Stimulated activated CD8-positive, alpha-beta memory T cell treated with anti-CD3 and anti-CD28 coated beads, Interleukin-2, amount 100 ng/mL, for 1 hour (primary cell): Measurements from ENCODE around the gene THSD1.
"Not testable (repeated sequence)": the region's sequence is repeated elsewhere in the genome, so short reads cannot be mapped to it uniquely, and the experiment has no call there.

Experiments
- DNase-seq, 2 donors: peaks; one replicate each; pipeline ENCODE4 v3.0.0-alpha.2; 2020; ENCODE audit warnings: low read depth in 2 of 2

Gene THSD1

DNA sequence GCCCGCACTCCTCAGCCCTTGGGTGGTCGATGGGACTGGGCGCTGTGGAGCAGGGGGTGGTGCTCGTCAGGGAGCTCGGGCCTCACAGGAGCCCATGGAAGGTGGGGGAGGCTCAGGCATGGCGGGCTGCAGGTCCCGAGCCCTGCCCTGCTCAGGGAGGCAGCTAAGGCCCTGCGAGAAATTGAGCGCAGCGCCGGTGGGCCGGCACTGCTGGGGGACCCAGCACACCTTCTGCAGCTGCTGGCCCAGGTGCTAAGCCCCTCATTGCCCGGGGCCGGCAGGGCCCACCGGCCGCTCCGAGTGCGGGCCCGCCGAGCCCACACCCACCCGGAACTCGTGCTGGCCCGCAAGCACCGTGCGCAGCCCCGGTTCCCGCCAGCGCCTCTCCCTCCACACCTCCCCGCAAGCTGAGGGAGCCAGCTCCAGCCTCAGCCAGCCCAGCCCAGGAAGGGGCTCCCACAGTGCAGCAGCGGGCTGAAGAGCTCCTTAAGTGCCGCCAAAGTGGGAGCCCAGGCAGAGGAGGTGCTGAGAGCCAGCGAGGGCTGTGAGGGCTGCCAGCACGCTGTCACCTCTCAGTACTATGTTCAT, 2.2 kb upstream of the THSD1 start:
- not testable (repeated sequence) for DNase-seq

GRCh38 chr13:52407436-52407835, 1.5 kb upstream of the THSD1 start:
- not testable (repeated sequence) for DNase-seq

DNA sequence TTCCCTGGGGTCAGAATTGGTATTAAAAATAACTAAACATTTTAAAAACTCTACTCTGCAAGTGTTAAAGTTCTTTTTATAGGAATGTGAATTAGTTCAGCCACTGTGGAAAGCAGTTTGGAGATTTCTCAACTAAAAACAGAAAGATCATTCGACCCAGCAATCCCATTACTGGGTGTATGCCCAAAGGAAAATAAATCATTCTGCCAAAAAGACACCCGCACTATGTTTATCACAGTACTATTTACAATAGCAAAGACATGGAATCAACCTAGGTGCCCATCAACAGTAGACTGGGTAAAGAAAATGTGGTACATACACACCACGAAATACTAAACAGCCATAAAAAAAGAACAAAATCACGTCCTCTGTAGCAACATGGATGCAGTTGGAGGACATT, 657 bp upstream of the THSD1 start:
- no peak for DNase-seq

DNA sequence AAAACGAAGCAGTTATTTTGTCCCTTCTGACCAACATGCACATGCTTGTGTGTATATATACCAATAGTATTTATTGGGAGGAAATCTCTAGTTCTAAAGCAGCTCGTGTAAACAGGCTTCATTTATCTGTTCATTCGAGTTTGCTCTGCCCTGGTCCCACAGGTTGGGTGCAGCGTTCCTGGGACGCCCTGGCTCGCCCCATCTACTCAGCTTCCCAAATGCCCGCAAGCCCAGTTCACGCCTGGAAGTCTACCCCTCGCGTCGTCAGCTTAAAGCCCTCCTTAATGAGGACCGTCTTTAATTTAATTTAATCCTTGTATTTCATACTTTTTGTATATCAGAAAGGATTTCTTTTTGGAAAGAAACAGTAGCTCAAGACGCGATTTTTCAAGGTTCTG, 604 bp downstream of the THSD1 start:
- no peak for DNase-seq

DNA sequence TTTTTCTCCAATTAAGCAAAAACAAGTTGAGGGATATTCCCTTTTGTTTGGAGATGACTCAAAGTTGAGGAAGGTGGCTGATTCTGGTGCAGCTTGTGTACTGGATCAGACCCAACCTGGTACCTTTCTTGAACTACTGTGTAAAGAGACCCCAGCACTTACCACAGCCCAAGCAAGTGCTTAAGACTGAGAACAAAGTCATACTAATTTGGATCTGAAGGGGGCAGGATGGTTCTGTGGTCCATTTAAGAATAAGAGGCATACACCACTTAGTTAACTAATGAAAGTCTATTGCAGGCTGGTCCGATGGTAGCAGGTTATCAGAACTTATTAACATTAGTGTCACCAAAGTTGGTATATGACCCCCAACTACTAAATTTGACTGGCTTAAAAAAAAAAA, 6.3 kb downstream of the THSD1 start:
- no peak for DNase-seq

DNA sequence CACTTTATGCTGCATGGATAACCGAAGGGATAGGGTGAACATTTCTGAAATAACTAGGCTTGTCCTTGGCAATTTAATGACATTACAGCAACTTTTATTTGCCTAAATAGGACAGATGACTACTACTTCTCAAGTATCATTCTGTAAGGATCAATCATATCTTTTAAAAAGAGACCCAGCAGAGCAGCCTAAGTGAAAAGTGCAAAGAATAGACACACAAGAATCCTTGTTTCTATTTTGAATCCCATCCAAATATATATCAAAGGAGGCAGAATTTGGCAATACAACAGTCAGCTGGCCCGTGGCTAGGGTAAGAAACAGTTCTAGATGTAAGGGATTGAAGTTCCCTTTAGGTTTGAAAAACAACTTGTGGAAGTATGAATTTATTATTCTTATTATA, 6.9 kb downstream of the THSD1 start:
- no peak for DNase-seq

GRCh38 chr13:52395704-52396103, 10.3 kb downstream of the THSD1 start:
- DNase-seq = no peak

GRCh38 chr13:52394586-52394985, 11.4 kb downstream of the THSD1 start:
- no peak for DNase-seq

DNA sequence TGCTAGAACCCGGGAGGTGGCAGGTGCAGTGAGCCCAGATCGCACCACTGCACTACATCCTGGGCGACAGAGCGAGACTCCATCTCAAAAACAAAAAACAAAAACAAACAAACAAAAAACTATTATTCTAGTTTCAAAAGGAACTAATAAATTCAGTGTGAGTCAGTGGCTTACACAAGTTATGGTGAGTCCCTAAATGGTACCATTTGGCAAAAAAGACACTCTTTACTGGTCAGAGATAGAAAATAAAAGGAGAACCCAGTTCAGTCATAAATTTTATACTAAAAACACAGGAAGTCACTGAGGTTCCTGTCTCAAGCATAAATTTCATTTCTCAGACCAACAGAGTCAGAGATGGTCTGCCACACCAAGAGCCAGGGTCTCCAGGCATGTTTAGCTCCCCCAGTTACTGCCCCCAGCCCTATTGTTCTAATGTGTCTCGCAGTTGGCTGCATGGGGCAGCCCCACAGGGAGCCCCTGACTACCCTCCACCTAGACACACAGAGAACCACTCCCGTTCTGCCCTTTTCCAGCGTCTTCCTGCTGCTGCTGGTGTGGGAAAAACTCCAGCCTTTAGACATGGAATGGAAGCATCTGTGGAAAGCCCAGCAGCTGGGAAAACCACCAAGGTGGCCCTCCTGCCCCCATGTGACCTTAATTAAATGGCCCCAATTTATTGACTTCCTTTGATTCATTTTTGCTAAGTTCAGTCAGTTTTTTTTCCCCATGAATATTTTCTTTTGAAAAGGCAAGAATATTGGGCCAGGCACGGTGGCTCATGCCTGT, 12.2 kb downstream of the THSD1 start:
- no peak for DNase-seq

GRCh38 chr13:52387721-52388120, 18.3 kb downstream of the THSD1 start:
- no peak for DNase-seq

GRCh38 chr13:52385870-52386269, 20.1 kb downstream of the THSD1 start:
- DNase-seq = no peak

- no peak for DNase-seq
Measured at GRCh38 chr13:52383366-52383765, 22.6 kb downstream of the THSD1 start.

- DNase-seq = no peak
Measured at GRCh38 chr13:52378312-52378711, 27.7 kb downstream of the THSD1 start.

DNA sequence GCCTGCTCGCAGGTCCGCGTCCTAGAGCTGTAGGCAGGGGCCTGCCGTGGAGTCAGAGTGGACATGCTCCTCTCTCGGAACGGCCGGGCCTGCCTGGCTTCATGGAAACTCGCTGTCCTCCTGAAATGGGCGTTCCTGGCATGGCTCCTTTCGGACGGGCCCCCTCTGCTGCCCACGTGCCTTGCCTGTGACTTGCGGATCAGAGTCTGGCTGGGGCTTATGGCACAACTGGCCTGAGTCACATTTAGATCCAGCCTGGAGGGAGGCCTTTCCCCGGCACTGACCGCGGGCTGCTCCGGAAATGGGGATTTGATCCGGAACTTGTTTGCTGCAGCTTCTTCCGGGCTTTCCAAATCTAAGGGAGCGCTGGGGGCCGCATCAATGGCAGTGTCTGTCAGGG, 28.1 kb downstream of the THSD1 start:
- DNase-seq = no peak

GRCh38 chr13:52374873-52375411, 31.0 kb downstream of the THSD1 start:
- DNase-seq = no peak

DNA sequence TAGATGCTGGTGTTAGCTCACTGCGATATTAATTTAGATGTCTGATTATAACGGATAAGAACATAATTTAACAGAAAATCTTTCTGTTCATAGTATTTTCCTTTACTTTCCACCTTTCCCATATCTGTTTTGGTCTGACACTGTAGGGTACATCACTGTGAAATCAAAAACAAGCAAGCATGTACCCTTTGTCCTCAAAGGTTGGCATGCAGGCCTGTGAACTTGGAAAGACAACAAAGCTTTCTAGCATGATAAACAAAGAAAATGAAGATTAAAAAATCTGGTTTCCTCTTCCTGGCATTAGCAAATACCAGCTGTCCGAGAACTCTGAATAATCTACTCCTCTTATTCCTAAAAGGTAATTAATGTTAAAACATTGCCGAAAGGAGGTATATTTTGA, 31.6 kb downstream of the THSD1 start:
- DNase-seq = no peak

DNA sequence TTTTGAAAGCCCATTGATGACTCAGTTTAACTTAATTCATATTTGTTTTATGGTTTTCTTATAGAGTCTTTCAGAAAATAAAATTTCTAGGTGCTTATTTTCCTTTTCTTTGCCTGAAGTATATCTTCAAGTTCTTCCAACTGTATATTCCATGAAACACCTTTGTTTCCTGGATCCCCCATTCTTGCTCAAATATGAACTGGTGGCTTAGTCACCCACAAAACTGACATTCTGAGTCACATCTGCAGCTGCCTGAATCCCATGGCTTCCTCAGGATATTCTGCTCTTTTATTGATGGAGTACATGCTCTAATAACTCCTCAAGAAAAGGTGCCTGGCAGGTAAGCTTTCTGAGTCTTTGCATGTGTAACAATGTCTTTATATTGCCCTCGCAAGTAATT, 32.7 kb downstream of the THSD1 start:
- DNase-seq = not testable (repeated sequence)

- no peak for DNase-seq
Measured at GRCh38 chr13:52371736-52372247, 34.2 kb downstream of the THSD1 start.

GRCh38 chr13:52366291-52366690, 39.7 kb downstream of the THSD1 start:
- DNase-seq = no peak

DNA sequence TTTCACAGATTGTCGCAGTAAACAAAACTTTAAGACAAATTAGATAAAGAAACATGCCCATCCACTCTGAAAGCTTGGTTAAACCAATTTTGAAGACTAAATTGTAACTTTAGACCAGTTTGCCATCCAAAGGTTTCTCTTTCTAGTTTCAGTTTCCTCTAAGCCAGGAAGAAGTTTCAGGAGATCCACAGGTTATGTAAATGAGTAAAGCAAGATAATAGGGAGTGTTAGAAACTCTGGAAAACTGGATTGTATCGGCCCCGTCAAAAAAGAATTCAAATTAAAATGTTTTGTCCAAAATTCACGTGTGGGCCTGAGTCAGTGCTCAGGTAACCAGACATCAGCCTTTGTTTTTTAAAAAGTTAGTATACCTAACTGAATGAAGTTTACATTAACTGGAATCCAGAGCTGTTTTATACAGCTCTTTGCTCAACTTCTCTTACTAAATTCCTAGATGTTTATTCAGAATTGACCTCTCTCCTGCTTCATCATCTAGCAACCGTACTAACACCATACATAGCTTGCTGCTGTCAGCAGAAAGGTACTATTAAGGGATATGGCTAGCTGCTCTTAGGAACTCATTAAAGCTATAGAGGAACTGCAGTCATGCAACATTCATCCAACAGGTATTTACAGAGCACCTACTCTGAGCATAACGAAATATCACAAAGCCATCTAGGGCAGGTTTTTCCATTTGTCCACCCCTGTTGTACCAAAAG, 43.6 kb downstream of the THSD1 start:
- DNase-seq = not testable (repeated sequence)

DNA sequence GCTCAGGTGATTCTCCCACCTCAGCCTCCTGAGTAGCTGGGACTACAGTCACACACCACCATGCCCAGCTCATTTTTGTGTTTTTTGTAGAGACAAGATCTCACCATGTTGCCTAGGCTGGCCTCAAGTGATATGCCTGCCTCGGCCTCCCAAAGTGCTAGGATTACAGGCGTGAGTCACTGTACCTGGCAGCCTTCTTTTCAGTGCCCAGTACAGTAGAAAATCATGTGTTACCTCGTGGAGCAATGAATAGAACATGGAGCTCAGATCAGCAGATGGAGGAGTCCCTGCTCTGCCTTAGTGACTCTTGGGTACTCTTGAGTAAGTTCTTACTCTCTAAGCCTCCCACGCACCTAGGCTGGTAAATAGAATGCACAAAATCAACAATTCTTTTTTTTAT, 44.7 kb downstream of the THSD1 start:
- no peak for DNase-seq

DNA sequence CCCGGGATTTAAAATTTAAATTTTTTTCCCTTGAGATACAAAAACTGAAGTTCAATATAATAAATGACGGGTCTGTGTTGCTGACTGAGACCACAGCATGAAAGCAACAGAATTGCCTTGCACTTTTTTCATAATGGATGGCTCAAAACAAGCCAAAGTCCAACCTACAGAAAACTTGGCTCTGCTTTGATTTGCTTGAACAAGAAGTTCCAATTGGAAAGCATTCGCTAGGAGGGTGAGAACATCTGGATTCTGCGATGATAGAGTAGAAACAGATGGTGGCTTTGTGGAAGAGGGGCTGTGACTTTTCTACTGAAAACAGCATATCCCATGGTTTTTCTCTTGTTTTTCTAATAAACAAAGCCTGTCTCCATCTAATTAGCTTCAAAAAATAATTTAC, 46.4 kb downstream of the THSD1 start:
- DNase-seq = no peak

GRCh38 chr13:52356327-52356726, 49.6 kb downstream of the THSD1 start:
- DNase-seq = no peak
